Immature natural killer cell (primary cell): ENCODE results near the gene KRTAP10-10. TPM values are rescaled to one million over a fixed set of nuclear protein-coding genes. Genes with fewer than 3 reads are reported as not detected.
"Not testable (repeated sequence)": the region's sequence is repeated elsewhere in the genome, so short reads cannot be mapped to it uniquely, and the experiment has no call there.

ENCODE experiments used
- DNase-seq, 3 donors: peaks; one replicate each; pipeline ENCODE4 v3.0.0; 2022; ENCODE audit warnings: mixed read lengths in 1 of 3
- H3K27ac Mint-ChIP-seq, 6 donors: one replicate each; pipeline ENCODE4 v1.8.0; 2020; ENCODE audit warnings: mixed read lengths in 6 of 6, mild to moderate bottlenecking in 5 of 6, inconsistent platforms in 4 of 6, moderate library complexity in 3 of 6
- H3K27me3 Mint-ChIP-seq, 3 donors: one replicate each; pipeline ENCODE4 v1.8.0; 2020 to 2021; ENCODE audit warnings: low read depth in 3 of 3, mild to moderate bottlenecking in 3 of 3, mixed read lengths in 3 of 3, moderate library complexity in 3 of 3, inconsistent platforms in 1 of 3
- H3K36me3 Mint-ChIP-seq, 3 donors: one replicate each; pipeline ENCODE4 v1.8.0; 2020; ENCODE audit warnings: mixed read lengths in 3 of 3, inconsistent platforms in 2 of 3, mild to moderate bottlenecking in 2 of 3
- H3K4me1 Mint-ChIP-seq, 2 donors: one replicate each; pipeline ENCODE4 v1.8.0; 2020; ENCODE audit warnings: inconsistent platforms in 2 of 2, mild to moderate bottlenecking in 2 of 2, mixed read lengths in 2 of 2, moderate library complexity in 1 of 2
- H3K4me3 Mint-ChIP-seq, 5 donors: one replicate each; pipeline ENCODE4 v1.8.0; 2020; ENCODE audit warnings: mild to moderate bottlenecking in 5 of 5, mixed read lengths in 5 of 5, inconsistent platforms in 3 of 5, moderate library complexity in 3 of 5
- H3K9me3 Mint-ChIP-seq, 6 donors: one replicate each; pipeline ENCODE4 v1.8.0; 2020; ENCODE audit warnings: mild to moderate bottlenecking in 6 of 6, mixed read lengths in 6 of 6, inconsistent platforms in 4 of 6, moderate library complexity in 3 of 6
- polyA plus RNA-seq, 3 donors: library from polyadenylated mRNA; unstranded; fragments of 300-500 nt; fragmentation: Illumina TruSeq; gene quantifications; one replicate each; pipeline ENCODE4 v1.2.3, GENCODE V29; 2021

Gene KRTAP10-10
- polyA plus RNA-seq, 3 donors from 2014 or later: not detected

DNA sequence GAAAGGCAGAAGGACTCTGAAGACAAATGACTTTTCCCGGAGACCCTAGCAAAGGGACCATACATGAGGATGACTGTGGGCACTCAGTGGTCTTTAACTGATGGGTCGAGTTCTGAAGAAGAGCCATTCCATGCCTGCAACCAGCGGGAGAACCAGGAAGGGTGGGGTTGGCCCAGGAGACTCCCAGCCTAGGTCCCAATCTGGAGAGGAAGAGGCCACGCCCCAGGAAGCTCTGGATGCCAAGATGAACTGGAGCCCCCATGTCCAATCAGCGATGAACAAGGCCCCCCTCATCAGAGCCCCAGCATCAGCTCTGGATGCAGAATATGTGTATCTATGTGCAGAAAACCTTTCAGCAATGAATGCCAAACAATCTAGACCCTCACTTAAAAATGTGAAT, 3.6 kb downstream of the KRTAP10-10 start:
- Mint-ChIP-seq H3K27ac (no peak overlapping the region), H3K36me3 (peaks cover 9 to 17% (median 17%) of the 10 kb centered on the region in 3 donors), H3K4me1 (peaks cover 0 to 2% of the 10 kb centered on the region in 2 donors), H3K4me3 (no peak overlapping the region), H3K9me3 (peaks cover 13 to 35% (median 23%) of the 10 kb centered on the region in 6 donors), H3K27me3 (peaks cover 6 to 15% (median 11%) of the 10 kb centered on the region in 3 donors)
- no peak for DNase-seq

DNA sequence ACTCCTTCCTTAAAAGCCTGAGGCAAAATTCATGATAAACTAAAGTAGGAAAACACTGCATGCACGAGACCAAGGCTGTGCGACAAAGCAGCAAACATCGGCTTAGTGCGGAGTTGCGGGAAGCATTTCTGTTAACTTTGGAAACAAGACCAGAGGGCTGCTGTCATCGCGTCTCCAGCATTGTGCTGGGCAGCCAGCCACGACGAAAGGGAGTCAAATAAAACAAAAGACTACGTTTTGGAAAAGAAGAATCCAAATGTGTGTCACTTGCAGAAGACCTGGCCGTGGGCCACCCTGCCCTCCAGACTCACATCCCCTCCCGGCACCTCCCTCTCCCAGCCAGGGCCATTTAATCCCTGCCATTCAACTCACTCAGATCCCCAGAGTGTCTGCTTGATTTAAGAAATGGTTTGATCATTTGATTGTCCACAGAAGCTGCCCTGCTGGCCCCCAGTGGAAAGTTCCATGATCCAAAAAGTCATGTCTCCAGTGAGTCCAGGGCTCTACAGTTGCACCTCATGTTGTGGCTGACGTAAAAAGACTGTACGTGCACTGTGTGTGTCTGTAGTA, 6.7 kb downstream of the KRTAP10-10 start:
- Mint-ChIP-seq H3K9me3 (peaks cover 13 to 35% (median 23%) of the 10 kb centered on the region in 6 donors), H3K36me3 (peaks cover 9 to 17% (median 17%) of the 10 kb centered on the region in 3 donors), H3K4me3 (no peak overlapping the region), H3K27ac (peak overlapping the region in 1 of 6 donors; percentile 7), H3K27me3 (peaks cover 10 to 13% (median 11%) of the 10 kb centered on the region in 3 donors), H3K4me1 (peaks cover 0 to 2% of the 10 kb centered on the region in 2 donors)
- no peak for DNase-seq

DNA sequence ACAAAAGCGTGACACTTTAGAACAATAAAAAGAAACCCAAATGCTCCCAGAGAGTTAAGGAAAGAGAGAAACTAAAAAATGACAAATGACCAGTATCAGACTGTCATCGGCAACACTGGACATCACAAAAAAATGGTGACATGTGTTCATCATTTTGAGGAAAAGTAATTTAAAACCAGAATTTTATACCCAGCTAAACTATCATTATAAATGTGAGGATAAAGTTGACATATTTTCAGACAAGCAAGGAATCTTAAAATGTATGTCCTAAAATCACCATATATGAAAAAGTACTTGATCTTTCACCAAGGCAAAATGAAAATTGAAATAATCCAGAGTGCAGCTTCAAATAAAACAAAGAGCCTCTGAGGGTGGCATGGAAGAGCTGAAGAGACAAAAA, 7.7 kb downstream of the KRTAP10-10 start:
- H3K36me3 Mint-ChIP-seq: peaks cover 9 to 17% (median 16%) of the 10 kb centered on the region in 3 donors
- no peak overlapping the region for H3K4me3 Mint-ChIP-seq
- peaks cover 8 to 13% (median 9%) of the 10 kb centered on the region in 3 donors for H3K27me3 Mint-ChIP-seq
- peaks cover 13 to 35% (median 23%) of the 10 kb centered on the region in 6 donors for H3K9me3 Mint-ChIP-seq
- no peaks in the 10 kb centered on the region for H3K4me1 Mint-ChIP-seq
- no peak overlapping the region for H3K27ac Mint-ChIP-seq
- no peak for DNase-seq

DNA sequence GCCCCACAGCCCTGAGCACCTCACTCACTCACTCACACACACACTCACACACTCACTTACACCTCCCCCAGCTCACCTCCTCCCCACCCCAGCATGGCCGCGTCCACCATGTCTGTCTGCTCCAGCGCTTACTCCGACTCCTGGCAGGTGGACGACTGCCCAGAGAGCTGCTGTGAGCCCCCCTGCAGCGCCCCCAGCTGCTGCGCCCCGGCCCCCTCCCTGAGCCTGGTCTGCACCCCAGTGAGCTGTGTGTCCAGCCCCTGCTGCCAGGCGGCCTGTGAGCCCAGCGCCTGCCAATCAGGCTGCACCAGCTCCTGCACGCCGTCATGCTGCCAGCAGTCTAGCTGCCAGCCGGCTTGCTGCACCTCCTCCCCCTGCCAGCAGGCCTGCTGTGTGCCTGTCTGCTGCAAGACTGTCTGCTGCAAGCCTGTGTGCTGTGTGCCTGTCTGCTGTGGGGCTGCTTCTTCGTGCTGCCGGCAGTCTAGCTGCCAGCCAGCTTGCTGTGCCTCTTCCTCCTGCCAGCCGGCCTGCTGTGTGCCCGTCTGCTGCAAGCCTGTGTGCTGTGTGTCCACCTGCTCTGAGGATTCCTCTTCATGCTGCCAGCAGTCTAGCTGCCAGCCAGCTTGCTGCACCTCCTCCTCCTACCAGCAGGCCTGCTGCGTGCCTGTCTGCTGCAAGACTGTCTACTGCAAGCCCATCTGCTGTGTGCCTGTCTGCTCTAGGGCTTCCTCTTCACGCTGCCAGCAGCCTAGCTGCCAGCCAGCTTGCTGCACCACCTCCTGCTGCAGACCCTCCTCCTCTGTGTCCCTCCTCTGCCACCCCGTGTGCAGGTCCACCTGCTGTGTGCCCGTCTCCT, 9.4 kb downstream of the KRTAP10-10 start, which contains the start of gene KRTAP10-11:
Gene KRTAP10-11 (plus strand): TSS at position 49 of the 856 bp plus-strand sequence. CDS start 45 bp downstream, at position 94.
- Mint-ChIP-seq H3K27ac (peak within 1 kb of the TSS in 1 of 6 donors; percentile 49), H3K36me3 (peaks cover 9 to 13% (median 11%) of the 10 kb centered on the region in 3 donors), H3K9me3 (peaks cover 10 to 30% (median 23%) of the 10 kb centered on the region in 6 donors)
- not testable (repeated sequence) for DNase-seq, H3K4me3 Mint-ChIP-seq, H3K27me3 Mint-ChIP-seq, H3K4me1 Mint-ChIP-seq

DNA sequence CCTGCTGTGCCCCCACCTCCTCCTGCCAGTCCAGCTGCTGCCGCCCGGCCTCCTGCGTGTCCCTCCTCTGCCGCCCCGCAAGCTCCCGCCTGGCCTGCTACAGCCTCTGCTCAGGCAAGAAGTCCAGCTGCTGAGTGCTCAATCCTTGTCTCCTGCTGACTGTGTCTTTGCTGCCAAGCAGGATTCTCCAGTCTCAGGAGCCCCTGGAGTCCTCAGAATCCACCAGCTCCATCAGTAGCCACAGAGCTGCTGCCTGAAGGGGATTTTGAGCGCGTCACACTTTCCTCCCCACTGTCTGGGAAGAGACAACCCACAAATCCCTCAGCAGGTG, 10.0 kb downstream of the KRTAP10-10 start:
- Mint-ChIP-seq H3K9me3 (peaks cover 10 to 30% (median 23%) of the 10 kb centered on the region in 6 donors), H3K4me1 (no peaks in the 10 kb centered on the region), H3K27me3 (peaks cover 4 to 10% (median 5%) of the 10 kb centered on the region in 3 donors), H3K27ac (no peak overlapping the region), H3K36me3 (peaks cover 9 to 13% (median 11%) of the 10 kb centered on the region in 3 donors), H3K4me3 (no peak overlapping the region)
- no peak for DNase-seq

DNA sequence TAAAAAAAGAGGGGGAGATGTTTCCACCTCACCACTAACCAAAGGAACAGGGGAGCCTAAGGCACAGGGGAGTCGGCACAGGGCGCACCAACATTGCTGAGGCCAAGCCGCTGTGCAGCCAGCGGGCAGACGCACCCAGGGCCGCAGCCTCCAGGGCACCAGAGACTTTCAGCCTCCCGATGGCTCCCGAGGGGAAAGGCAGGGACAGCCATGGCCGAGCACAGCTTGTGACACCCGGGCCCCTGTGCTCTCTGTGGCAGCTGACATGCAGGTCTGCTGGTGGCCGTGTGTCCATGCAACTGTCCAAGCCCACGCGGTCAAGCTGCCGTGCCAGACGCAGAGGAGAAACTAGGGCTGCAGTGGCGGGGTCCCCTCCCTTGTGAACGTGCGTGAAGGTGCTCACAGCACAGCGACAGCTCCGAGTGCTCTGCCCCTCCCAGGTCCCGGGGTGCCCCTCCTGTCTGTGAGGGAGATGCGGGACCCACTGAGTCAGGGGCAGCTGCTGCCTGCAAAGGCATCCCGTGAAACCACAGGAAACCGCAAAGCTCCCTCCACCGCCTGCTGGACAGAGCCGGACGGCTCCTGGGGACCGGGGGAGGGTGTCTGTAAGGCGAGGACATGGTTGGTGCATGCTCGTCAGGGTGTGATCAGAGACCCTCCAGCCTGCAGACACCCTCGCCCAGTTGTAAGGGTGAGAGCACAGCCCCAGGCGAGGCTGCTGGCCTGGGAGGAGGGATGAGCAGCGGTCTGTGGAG, 11.6 kb downstream of the KRTAP10-10 start:
- Mint-ChIP-seq H3K9me3 (peaks cover 8 to 20% (median 18%) of the 10 kb centered on the region in 6 donors), H3K27ac (no peak overlapping the region), H3K4me1 (peaks cover 0 to 3% of the 10 kb centered on the region in 2 donors), H3K27me3 (peaks cover 0 to 10% (median 5%) of the 10 kb centered on the region in 3 donors), H3K36me3 (peaks cover 9 to 13% (median 11%) of the 10 kb centered on the region in 3 donors), H3K4me3 (no peak overlapping the region)
- no peak for DNase-seq

DNA sequence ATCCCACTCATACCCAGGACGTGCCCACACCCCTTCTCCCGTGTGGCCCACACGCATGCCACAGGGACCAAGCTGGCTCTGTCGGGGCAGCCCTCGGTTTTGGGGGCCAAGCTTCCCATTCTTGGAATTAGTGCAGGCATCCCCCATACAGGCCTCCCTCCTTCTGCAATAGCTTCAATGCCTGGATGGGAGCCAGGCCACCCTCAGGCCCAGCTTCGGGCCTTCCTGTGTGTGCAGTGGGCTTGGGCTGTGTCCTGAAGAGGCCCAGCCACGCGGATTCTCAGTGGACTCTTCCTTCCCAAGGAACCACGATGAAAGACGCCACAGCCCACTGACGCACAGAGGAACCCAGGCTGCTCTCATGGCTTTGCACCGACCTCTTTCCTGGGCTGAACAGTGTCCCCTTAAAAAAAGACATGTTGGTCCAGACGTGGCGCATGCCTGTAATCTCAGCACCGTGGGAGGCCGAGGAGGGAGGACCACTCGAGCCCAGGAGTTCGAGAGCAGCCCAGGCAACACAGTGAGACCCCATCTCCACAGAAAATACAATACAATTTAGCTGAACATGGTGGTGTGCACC, 12.5 kb downstream of the KRTAP10-10 start:
- peaks cover 8 to 11% (median 9%) of the 10 kb centered on the region in 6 donors for H3K9me3 Mint-ChIP-seq
- peaks cover 3 to 5% (median 5%) of the 10 kb centered on the region in 3 donors for H3K36me3 Mint-ChIP-seq
- peaks cover 1 to 10% of the 10 kb centered on the region in 2 donors for H3K4me1 Mint-ChIP-seq
- no peak overlapping the region for H3K27ac Mint-ChIP-seq
- H3K4me3 Mint-ChIP-seq: no peak overlapping the region
- DNase-seq: no peak
- peaks cover 1 to 7% (median 3%) of the 10 kb centered on the region in 3 donors for H3K27me3 Mint-ChIP-seq

DNA sequence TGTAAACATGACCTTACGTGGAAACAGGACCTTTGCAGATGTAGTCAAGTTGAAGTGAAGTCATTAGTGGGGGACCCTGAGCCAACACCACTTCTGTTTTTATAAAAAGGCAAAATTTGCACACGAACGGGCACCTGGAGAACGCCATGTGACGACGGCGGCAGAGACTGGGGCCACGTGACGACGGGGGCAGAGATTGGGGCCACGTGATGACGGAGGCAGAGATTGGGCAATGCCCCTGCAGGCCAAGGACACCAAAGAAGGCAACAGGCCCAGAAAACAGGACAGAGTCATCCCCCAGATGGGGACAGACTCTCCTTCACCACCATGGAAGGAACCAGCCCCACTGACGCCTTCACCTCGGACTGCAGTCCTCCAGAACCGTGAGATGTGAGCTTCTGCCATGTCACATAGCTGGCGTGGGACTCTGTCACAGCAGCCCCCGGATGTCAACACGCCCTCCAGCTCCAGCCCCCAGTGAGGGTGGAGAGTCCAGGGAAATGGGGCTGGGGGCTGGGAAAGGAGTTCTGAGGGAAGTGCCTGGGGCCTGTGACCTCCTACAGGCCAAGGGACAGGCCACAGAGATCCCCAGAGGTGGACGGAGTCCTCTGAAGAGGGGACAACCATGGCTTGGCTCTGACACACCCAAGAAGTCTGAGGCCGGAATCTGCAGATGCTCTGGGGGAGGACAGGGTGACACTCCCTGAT, 13.3 kb downstream of the KRTAP10-10 start:
- Mint-ChIP-seq H3K4me1 (peaks cover 8 to 18% of the 10 kb centered on the region in 2 donors), H3K27ac (peak overlapping the region in 2 of 6 donors; percentile 21 to 75), H3K36me3 (no peaks in the 10 kb centered on the region), H3K9me3 (peaks cover 2 to 4% (median 3%) of the 10 kb centered on the region in 6 donors), H3K27me3 (peaks cover 1 to 5% (median 2%) of the 10 kb centered on the region in 3 donors), H3K4me3 (no peak overlapping the region)
- DNase-seq: no peak

DNA sequence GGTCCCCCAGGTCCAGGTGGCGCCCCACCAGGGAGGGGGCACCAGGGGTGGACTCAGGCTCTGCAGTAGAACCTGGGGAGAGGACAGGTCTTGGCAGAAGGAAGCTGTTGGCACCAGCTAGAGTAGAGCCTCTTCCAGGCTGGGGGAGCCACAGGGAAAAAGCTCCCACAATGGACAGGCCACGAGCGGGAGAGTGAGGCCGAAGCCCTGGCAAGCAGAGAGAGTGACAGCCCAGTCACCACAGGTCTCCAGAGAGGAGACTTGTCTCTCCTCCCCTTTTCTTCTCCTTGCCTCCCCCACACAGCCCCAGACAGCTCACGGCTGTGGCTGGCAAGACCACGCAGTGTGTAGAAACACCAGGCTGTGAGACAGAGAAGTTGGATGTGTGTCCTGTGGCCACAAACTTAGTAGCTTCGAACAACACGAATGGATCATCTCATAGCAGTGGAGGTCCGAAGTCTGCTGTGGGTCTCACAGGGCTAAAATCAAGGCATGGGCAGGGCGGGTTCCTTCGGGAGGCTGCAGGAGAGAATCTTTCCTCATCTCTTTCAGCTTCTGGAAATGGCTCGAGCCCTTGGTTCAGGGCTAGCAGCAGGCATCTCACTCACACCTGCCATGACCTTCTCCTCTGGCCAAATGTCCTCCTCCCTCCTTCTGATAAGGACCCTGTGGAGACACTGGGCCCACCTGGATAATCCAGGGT, 14.0 kb downstream of the KRTAP10-10 start:
- Mint-ChIP-seq H3K4me1 (peaks cover 12 to 24% of the 10 kb centered on the region in 2 donors), H3K27ac (peak overlapping the region in 3 of 6 donors; percentile 46 to 80 (median 49)), H3K36me3 (peaks cover 0 to 3% (median 0%) of the 10 kb centered on the region in 3 donors), H3K4me3 (no peak overlapping the region), H3K9me3 (peaks cover 0 to 4% (median 1%) of the 10 kb centered on the region in 6 donors), H3K27me3 (peaks cover 1 to 5% (median 2%) of the 10 kb centered on the region in 3 donors)
- no peak for DNase-seq

DNA sequence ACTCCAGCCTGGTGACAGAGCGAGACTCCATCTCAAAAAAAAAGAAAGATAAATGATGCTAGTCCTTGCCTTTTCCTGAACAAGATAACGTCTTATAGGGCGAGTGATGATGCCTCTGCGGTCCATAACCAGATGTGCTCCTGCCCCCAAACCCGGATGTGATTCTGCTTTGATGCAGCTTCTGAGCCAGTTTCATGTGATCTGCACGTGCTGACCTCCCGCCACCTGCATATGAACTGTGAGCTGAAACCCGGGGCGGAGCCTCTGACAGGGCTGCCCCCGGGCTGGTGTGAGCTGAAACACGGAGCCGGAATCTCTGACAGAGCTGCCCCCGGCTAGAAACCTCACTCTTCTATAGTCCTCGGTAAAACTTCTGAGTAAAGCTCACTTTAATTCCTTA, 16.0 kb downstream of the KRTAP10-10 start:
- H3K27me3 Mint-ChIP-seq: peaks cover 4 to 14% (median 8%) of the 10 kb centered on the region in 3 donors
- no peak for DNase-seq
- peaks cover 6 to 18% (median 13%) of the 10 kb centered on the region in 6 donors for H3K9me3 Mint-ChIP-seq
- no peak overlapping the region for H3K27ac Mint-ChIP-seq
- H3K4me3 Mint-ChIP-seq: no peak overlapping the region
- H3K36me3 Mint-ChIP-seq: peaks cover 10 to 16% (median 12%) of the 10 kb centered on the region in 3 donors
- H3K4me1 Mint-ChIP-seq: peaks cover 32 to 44% of the 10 kb centered on the region in 2 donors

DNA sequence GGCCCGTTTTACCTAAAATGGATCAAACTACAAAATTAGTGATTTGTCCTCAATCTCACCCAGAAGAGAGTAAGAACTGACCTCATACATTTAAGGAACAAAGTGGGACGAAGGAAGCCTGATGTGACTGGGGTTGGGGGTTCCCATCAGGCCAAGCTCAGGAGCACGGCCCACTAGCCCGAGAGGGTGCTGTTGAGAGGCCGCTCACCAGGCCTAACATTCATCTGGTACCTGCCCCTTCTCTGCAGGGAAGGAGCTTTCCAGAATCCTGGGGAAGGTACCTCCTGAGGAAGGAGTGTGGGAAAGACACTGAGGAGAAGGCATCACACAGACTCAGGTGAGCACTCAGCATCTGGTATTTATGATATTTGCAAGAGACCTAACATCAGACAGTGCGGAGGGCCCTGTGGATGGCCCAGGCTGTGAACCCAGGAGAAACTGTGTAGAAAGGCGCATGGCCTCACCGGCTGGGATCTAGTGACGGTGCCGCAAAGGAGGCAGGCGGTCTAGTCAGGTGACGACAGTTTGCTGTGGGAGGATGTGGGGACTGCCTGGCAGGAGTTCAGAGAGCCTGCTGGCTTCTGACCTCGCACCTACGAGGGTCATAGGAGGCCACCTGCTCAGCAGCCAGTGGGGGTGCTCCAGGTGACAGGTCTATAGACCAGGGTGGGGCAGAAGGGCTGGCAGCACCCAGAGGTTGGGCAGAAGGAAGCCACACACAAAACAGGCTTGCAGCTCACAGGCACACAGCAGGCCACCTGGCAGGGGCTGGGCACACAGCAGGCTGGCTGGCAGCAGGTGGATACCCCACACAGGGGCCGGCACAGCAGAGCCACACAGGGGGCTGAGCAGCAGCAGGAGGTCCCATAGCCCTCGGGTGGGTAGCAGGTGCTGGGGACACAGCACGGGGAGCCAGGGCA, 16.8 kb downstream of the KRTAP10-10 start:
- peak in 1 of 3 donors; percentile 52 for DNase-seq
- peaks cover 10 to 16% (median 12%) of the 10 kb centered on the region in 3 donors for H3K36me3 Mint-ChIP-seq
- H3K4me1 Mint-ChIP-seq: peaks cover 40 to 52% of the 10 kb centered on the region in 2 donors
- peak overlapping the region in 2 of 5 donors; percentile 13 to 41 for H3K4me3 Mint-ChIP-seq
- H3K9me3 Mint-ChIP-seq: peaks cover 6 to 18% (median 13%) of the 10 kb centered on the region in 6 donors
- H3K27ac Mint-ChIP-seq: peak overlapping the region; percentile 37 to 85 (median 70)
- peaks cover 4 to 15% (median 13%) of the 10 kb centered on the region in 3 donors for H3K27me3 Mint-ChIP-seq
